ENCODE results near the gene MAP4K3. TPM values are rescaled to one million over a fixed set of nuclear protein-coding genes. Genes with fewer than 3 reads are reported as not detected.

MAP4K3 gene
- total and polyA plus RNA-seq, 9 of the 15 experiments (the other 6 are each of a cell fraction or from before 2014, with no cell fraction given), result 3.1 to 30.0 (median 16.9) TPM

GRCh38 chr2:39375917-39376316 lies 61.2 kb downstream of the MAP4K3 start (continued):
- TF ChIP-seq, protein P1, sequence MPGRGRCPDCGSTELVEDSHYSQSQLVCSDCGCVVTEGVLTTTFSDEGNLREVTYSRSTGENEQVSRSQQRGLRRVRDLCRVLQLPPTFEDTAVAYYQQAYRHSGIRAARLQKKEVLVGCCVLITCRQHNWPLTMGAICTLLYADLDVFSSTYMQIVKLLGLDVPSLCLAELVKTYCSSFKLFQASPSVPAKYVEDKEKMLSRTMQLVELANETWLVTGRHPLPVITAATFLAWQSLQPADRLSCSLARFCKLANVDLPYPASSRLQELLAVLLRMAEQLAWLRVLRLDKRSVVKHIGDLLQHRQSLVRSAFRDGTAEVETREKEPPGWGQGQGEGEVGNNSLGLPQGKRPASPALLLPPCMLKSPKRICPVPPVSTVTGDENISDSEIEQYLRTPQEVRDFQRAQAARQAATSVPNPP (IDR thresholded peaks at IDR 0.05; ENCODE audit: borderline replicate concordance, insufficient read depth, insufficient read length), result no peak
- TF ChIP-seq, protein P2, sequence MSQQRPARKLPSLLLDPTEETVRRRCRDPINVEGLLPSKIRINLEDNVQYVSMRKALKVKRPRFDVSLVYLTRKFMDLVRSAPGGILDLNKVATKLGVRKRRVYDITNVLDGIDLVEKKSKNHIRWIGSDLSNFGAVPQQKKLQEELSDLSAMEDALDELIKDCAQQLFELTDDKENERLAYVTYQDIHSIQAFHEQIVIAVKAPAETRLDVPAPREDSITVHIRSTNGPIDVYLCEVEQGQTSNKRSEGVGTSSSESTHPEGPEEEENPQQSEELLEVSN (IDR thresholded peaks at IDR 0.05; ENCODE audit: borderline replicate concordance in 1 of 2, extremely low read depth in 1 of 2, insufficient read depth in 1 of 2, insufficient read length in 1 of 2, low read depth in 1 of 2, low read length in 1 of 2, poor library complexity in 1 of 2, severe bottlenecking in 1 of 2), result no peak
- no peak for TF ChIP-seq TRIM24 (IDR thresholded peaks at IDR 0.05)
- peak; percentile 48 for TF ChIP-seq C11orf30 (IDR thresholded peaks at IDR 0.05; ENCODE audit: low read depth)
- TF ChIP-seq ZBTB1 (CRISPR knock-in tag; IDR thresholded peaks at IDR 0.05; ENCODE audit: borderline replicate concordance, low read depth), result no peak
- no peak for TF ChIP-seq RBBP5 (IDR thresholded peaks at IDR 0.05; ENCODE audit: borderline replicate concordance, insufficient read depth, low read length, poor library complexity, severe bottlenecking)
- no peak for TF ChIP-seq MED1 (CRISPR knock-in tag; IDR thresholded peaks at IDR 0.05; ENCODE audit: borderline replicate concordance)
- peak; percentile 78 for TF ChIP-seq NFE2 (IDR thresholded peaks at IDR 0.05; ENCODE audit: low read depth)
